Measurements from ENCODE around the gene CLDN1.

DNA sequence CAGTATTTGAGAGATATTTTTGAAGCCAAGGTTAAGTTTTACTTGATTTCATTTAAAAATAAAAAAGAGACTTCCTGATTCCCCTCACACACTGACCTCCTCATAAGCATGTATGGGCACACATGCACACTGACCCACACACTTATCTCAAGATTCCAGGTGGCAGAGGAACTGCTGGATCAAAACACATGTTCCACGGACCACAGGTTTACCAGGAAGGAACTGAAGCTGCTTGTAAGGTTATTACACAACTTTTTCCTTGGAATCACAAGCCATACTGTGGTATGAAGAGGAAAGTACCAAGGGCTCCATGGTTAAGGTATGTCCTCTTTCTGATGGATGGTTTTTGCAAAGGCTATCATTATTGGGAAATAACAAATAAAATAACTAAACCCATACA is 7.5 kb downstream of the CLDN1 start:
- TF ChIP-seq POLR2A (IDR thresholded peaks at IDR 0.05; ENCODE audit: low read depth) (no peak), POLR2AphosphoS5 (IDR thresholded peaks at IDR 0.05) (no peak)
- TF ChIP-seq, protein P1, sequence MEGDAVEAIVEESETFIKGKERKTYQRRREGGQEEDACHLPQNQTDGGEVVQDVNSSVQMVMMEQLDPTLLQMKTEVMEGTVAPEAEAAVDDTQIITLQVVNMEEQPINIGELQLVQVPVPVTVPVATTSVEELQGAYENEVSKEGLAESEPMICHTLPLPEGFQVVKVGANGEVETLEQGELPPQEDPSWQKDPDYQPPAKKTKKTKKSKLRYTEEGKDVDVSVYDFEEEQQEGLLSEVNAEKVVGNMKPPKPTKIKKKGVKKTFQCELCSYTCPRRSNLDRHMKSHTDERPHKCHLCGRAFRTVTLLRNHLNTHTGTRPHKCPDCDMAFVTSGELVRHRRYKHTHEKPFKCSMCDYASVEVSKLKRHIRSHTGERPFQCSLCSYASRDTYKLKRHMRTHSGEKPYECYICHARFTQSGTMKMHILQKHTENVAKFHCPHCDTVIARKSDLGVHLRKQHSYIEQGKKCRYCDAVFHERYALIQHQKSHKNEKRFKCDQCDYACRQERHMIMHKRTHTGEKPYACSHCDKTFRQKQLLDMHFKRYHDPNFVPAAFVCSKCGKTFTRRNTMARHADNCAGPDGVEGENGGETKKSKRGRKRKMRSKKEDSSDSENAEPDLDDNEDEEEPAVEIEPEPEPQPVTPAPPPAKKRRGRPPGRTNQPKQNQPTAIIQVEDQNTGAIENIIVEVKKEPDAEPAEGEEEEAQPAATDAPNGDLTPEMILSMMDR (IDR thresholded peaks at IDR 0.05), result no peak

All from esophagus muscularis mucosa (tissue), 3 donors.